Measurements from ENCODE around the gene IFNA17. TPM values are rescaled to one million over a fixed set of nuclear protein-coding genes. Genes with fewer than 3 reads are reported as not detected.

IFNA17 gene
- total RNA-seq (not detected in 2 replicates), polyA plus RNA-seq (not detected in 2 replicates), polyA minus RNA-seq (ENCODE audit: low replicate concordance) (not detected in 2 replicates)
- polyA plus RNA-seq (2012), result not detected in 2 replicates

DNA sequence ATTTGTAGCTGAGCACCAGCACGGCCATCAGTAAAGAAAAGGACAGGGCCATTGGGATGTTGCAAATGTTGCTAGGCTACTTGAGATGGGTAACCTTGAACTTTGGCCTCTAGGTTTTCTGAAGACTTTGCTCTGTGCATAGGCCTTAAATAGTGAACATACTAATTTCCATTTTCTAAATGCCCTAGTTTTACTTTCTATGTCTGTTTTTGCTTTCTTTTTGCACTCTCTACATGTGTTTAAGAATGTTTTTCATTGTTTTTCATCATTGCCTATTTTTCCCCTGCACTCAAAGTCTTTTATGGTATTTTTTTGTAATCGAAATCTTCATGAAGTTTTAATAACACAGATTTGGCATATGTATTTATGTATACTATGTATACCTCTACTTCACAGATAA is at the start of gene IFNA17:
TSS of gene IFNA17 (minus strand) at position 101 of the 400 bp plus-strand sequence. CDS start at position 52, 49 bp downstream.
- Histone ChIP-seq H4K20me1 (ENCODE audit: control insufficient read depth, extremely low read depth, insufficient read depth, low read length) (no peaks in the 10 kb centered on the region), H2AFZ (ENCODE audit: low read length) (no peak within 1 kb of the TSS), H3K27me3 (ENCODE audit: control insufficient read depth, insufficient read depth, low read length) (no peaks in the 10 kb centered on the region), H3K79me2 (ENCODE audit: control insufficient read depth, insufficient read depth, low read length) (no peaks in the 10 kb centered on the region), H3K4me3 (replicated peaks in 1 of 4; ENCODE audit: control extremely low read depth in 1 of 4, insufficient read depth in 1 of 4, low read depth in 3 of 4, low read length in 4 of 4) (no peak within 1 kb of the TSS), H3K36me3 (ENCODE audit: control insufficient read depth, insufficient read depth, low read length) (no peaks in the 10 kb centered on the region), H3K4me1 (ENCODE audit: control insufficient read depth, extremely low read depth, insufficient read depth, low read length) (no peaks in the 10 kb centered on the region), H3K4me2 (ENCODE audit: extremely low read depth, insufficient read depth, low read length) (no peak within 1 kb of the TSS), H3K27ac (ENCODE audit: insufficient read depth, low read length) (no peak within 1 kb of the TSS), H3K9ac (ENCODE audit: insufficient read depth, low read length) (no peak within 1 kb of the TSS), H3K9me3 (ENCODE audit: control insufficient read depth, insufficient read depth, low read depth, low read length) (no peaks in the 10 kb centered on the region)
- no peak for DNase-seq (ENCODE audit: low read depth in 2 of 2)
- TF ChIP-seq, protein P1, sequence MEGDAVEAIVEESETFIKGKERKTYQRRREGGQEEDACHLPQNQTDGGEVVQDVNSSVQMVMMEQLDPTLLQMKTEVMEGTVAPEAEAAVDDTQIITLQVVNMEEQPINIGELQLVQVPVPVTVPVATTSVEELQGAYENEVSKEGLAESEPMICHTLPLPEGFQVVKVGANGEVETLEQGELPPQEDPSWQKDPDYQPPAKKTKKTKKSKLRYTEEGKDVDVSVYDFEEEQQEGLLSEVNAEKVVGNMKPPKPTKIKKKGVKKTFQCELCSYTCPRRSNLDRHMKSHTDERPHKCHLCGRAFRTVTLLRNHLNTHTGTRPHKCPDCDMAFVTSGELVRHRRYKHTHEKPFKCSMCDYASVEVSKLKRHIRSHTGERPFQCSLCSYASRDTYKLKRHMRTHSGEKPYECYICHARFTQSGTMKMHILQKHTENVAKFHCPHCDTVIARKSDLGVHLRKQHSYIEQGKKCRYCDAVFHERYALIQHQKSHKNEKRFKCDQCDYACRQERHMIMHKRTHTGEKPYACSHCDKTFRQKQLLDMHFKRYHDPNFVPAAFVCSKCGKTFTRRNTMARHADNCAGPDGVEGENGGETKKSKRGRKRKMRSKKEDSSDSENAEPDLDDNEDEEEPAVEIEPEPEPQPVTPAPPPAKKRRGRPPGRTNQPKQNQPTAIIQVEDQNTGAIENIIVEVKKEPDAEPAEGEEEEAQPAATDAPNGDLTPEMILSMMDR (conservative IDR thresholded peaks at IDR 0.05 in 1 of 2, IDR thresholded peaks at IDR 0.05 in 1 of 2; ENCODE audit: low read depth in 1 of 2, low read length in 2 of 2), result no peak
- no peak for TF ChIP-seq EZH2 (IDR thresholded peaks at IDR 0.05; ENCODE audit: low read length, missing control alignments)

DNA sequence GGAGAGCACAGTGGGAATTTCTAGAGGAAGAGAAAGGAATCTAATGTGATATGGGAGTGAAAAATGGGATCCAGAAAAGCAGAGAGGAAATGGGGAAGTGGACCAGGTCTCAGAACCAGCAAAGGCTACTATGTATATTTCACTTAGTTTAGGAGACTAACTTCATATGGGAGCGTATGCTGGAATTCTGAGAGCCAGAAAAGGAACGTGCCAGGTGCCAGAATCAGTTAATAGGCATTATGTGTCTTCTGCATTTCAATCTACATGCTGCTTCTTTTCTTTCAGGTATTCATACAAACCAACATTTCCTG is 40.3 kb upstream of the IFNA17 start:
- DNase-seq (ENCODE audit: low read depth in 2 of 2), result no peak
- Histone ChIP-seq H3K79me2 (ENCODE audit: control insufficient read depth, insufficient read depth, low read length) (no peaks in the 10 kb centered on the region), H3K4me3 (replicated peaks in 1 of 4; ENCODE audit: control extremely low read depth in 1 of 4, insufficient read depth in 1 of 4, low read depth in 3 of 4, low read length in 4 of 4) (no peak overlapping the region), H3K9me3 (ENCODE audit: control insufficient read depth, insufficient read depth, low read depth, low read length) (no peaks in the 10 kb centered on the region), H3K36me3 (ENCODE audit: control insufficient read depth, insufficient read depth, low read length) (no peaks in the 10 kb centered on the region), H3K4me2 (ENCODE audit: extremely low read depth, insufficient read depth, low read length) (no peak overlapping the region), H3K4me1 (ENCODE audit: control insufficient read depth, extremely low read depth, insufficient read depth, low read length) (no peaks in the 10 kb centered on the region), H4K20me1 (ENCODE audit: control insufficient read depth, extremely low read depth, insufficient read depth, low read length) (no peaks in the 10 kb centered on the region), H3K27me3 (ENCODE audit: control insufficient read depth, insufficient read depth, low read length) (peaks cover 5% of the 10 kb centered on the region), H2AFZ (ENCODE audit: low read length) (no peak overlapping the region), H3K27ac (ENCODE audit: insufficient read depth, low read length) (no peak overlapping the region), H3K9ac (ENCODE audit: insufficient read depth, low read length) (no peak overlapping the region)
- no peak for TF ChIP-seq EZH2 (IDR thresholded peaks at IDR 0.05; ENCODE audit: low read length, missing control alignments)
- TF ChIP-seq, protein P1 (conservative IDR thresholded peaks at IDR 0.05 in 1 of 2, IDR thresholded peaks at IDR 0.05 in 1 of 2; ENCODE audit: low read depth in 1 of 2, low read length in 2 of 2), result no peak

DNA sequence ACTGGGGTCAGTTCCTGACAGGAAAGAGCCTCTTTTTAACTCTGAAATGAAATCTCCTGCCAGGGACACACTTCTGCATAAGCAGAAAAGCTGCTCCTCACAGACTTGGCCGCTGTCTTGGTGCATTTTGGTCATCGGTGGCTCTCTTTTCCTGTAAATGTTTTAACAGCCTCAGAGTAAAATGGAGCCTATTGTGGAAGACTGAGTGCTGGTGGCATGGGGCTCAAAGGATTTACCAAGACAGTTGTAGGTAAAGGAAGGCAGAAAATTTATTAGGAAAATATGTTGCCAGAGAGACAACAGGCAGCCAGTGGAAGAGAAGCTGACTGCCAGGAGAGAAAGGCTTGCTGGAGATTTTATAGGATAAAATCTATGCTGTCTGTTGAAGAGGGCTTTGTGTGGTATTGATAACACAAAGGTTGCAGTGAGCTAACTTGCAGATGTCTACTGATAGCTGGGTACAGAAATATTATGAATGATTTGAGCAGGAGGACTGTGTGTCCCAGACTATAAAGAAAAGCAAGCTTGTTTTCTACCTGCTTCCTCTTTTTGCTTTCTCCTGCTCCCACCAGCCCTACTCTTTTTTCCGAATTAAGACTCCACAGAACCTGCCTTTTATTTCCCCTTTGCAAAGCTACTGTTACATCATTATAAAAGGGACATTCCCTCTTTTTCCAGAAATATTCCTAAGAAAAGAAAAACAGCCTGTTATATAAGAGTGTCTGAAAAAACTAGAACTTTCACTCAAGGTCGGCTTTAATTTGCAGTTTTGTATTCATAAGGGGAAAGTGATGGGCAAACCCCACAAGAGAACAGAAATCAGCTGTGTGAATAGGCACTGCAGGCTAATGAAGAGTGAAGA is 39.7 kb upstream of the IFNA17 start:
- Histone ChIP-seq H2AFZ (ENCODE audit: low read length) (no peak overlapping the region), H3K4me2 (ENCODE audit: extremely low read depth, insufficient read depth, low read length) (no peak overlapping the region), H3K4me1 (ENCODE audit: control insufficient read depth, extremely low read depth, insufficient read depth, low read length) (no peaks in the 10 kb centered on the region), H3K9me3 (ENCODE audit: control insufficient read depth, insufficient read depth, low read depth, low read length) (no peaks in the 10 kb centered on the region), H3K79me2 (ENCODE audit: control insufficient read depth, insufficient read depth, low read length) (no peaks in the 10 kb centered on the region), H3K9ac (ENCODE audit: insufficient read depth, low read length) (no peak overlapping the region), H4K20me1 (ENCODE audit: control insufficient read depth, extremely low read depth, insufficient read depth, low read length) (no peaks in the 10 kb centered on the region), H3K36me3 (ENCODE audit: control insufficient read depth, insufficient read depth, low read length) (no peaks in the 10 kb centered on the region), H3K27me3 (ENCODE audit: control insufficient read depth, insufficient read depth, low read length) (peaks cover 5% of the 10 kb centered on the region), H3K27ac (ENCODE audit: insufficient read depth, low read length) (no peak overlapping the region), H3K4me3 (replicated peaks in 1 of 4; ENCODE audit: control extremely low read depth in 1 of 4, insufficient read depth in 1 of 4, low read depth in 3 of 4, low read length in 4 of 4) (no peak overlapping the region)
- TF ChIP-seq, protein P1 (conservative IDR thresholded peaks at IDR 0.05 in 1 of 2, IDR thresholded peaks at IDR 0.05 in 1 of 2; ENCODE audit: low read depth in 1 of 2, low read length in 2 of 2), result no peak
- TF ChIP-seq EZH2 (IDR thresholded peaks at IDR 0.05; ENCODE audit: low read length, missing control alignments), result no peak
- DNase-seq (ENCODE audit: low read depth in 2 of 2), result no peak

All from fibroblast of lung (primary cell).